GM18868 (cell line): Measurements from ENCODE around the gene PUM1.
"Not testable (repeated sequence)": the region's sequence is repeated elsewhere in the genome, so short reads cannot be mapped to it uniquely, and the experiment has no call there.

Experiments used
- ATAC-seq: cut with Tn5 transposase; IDR thresholded peaks from one replicate; pipeline ENCODE4 v1.9.1; 2021; ENCODE audit warnings: mild to moderate bottlenecking, moderate library complexity; ENCODE audit not compliant: unreplicated experiment

Gene PUM1

GRCh38 chr1:31065310-31066217, at the start of gene PUM1:
Gene PUM1 (minus strand): TSS chr1:31065717. CDS start chr1:31059566, 6,151 bp downstream.
- peak; percentile 94 for ATAC-seq

- no peak for ATAC-seq
These were observed 46.9 kb upstream of the PUM1 start for GRCh38 chr1:31112266-31112935.

- ATAC-seq = no peak
These were observed 45.9 kb upstream of the PUM1 start for GRCh38 chr1:31111290-31111951.

GRCh38 chr1:31110846-31111245, 45.3 kb upstream of the PUM1 start:
- ATAC-seq = no peak

- no peak for ATAC-seq
These were observed 43.3 kb upstream of the PUM1 start for GRCh38 chr1:31108861-31109260.

- no peak for ATAC-seq
These were observed 40.1 kb upstream of the PUM1 start for GRCh38 chr1:31105646-31106045.

GRCh38 chr1:31102501-31102950, 37.0 kb upstream of the PUM1 start:
- no peak for ATAC-seq

GRCh38 chr1:31101147-31101502, 35.6 kb upstream of the PUM1 start:
- ATAC-seq = no peak

GRCh38 chr1:31099293-31100032, 33.9 kb upstream of the PUM1 start:
- no peak for ATAC-seq

GRCh38 chr1:31095985-31096384, 30.5 kb upstream of the PUM1 start:
- no peak for ATAC-seq

GRCh38 chr1:31095298-31095981, 29.9 kb upstream of the PUM1 start:
- no peak for ATAC-seq

- ATAC-seq = not testable (repeated sequence)
These were observed 22.6 kb upstream of the PUM1 start for GRCh38 chr1:31088081-31088480.

GRCh38 chr1:31084782-31085569, 19.5 kb upstream of the PUM1 start:
- no peak for ATAC-seq

GRCh38 chr1:31082385-31082784, 16.9 kb upstream of the PUM1 start:
- ATAC-seq = no peak

GRCh38 chr1:31073044-31073443, 7.5 kb upstream of the PUM1 start:
- ATAC-seq = no peak

- no peak for ATAC-seq
These were observed 6.8 kb upstream of the PUM1 start for GRCh38 chr1:31072304-31072746.

GRCh38 chr1:31069392-31069791, 3.9 kb upstream of the PUM1 start:
- ATAC-seq = no peak

GRCh38 chr1:31064718-31065309, 703 bp downstream of the PUM1 start:
- no peak for ATAC-seq

- ATAC-seq = no peak
These were observed 1.3 kb downstream of the PUM1 start for GRCh38 chr1:31064111-31064717.
